ENCODE measurements around the gene ZNF460.
A peak's percentile ranks its signal among the peaks of the same experiment; 100 is the strongest.
"Not testable (repeated sequence)": the region's sequence is repeated elsewhere in the genome, so short reads cannot be mapped to it uniquely, and the experiment has no call there.

ZNF460 gene

GRCh38 chr19:57280165-57280961, at the start of gene ZNF460:
ZNF460 (plus strand) TSS chr19:57280485; CDS start chr19:57280807, 322 bp downstream.
- peak; percentile 99 for DNase-seq

DNA sequence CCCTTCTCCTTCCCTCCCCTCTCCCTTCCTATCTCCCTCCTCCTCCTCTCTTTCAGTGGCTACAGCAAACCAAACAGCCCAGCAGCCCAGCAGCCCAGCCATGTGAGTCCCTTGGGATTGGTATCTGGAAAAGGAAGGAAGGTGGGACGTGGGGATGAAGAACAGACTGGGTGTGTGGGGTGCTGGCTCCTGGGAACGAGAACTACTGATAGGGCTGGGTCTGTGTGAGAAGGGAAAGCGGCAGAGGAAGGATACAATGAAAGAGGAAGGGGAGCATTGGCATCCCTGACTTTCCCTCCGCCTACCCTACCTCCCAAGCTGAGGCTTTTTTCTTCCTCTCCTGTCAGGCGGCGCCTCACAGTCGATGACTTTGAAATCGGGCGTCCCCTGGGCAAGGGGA, 48.6 kb upstream of the ZNF460 start:
- no peak for DNase-seq

GRCh38 chr19:57233207-57233606, 47.1 kb upstream of the ZNF460 start:
- no peak for DNase-seq

- no peak for DNase-seq
Measured at GRCh38 chr19:57239982-57240310, 40.3 kb upstream of the ZNF460 start.

DNA sequence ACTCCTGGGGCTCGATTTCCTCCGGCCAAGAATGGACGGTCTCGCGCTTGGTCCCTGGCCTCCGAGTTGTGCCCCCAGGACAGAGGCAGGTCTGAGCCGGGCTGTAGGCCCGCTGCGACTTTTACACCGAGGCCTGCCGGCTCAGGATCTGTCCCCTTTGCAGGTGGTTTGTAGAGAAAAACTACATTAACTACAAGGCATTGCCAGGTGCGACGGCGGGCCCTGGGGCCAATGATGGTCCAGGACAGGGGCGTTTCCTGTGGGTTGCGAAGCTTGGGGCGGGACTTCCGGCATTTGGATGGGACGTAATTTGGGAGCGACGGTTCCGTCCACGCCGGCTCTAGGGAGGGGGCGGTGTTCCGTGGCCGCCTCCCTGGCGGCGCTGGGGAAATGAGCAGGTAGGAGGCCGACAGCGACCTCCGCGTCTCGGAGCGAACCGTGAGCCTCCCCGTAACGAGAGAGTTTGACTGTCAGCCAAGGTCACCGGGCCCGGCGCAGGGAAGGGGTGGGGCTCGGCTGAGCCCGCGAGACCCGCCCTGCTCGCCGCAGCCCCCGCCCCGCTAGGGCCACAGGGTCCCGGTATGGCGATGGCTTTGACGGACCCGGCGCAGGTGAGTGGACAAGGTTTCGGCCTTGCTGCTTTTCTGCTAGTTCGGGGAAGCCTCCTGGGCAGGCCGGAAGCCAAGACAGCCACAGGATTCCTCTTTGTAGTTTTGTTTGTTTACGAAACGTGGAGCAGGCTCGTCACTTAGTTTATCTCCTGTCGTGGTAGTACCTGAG, 39.8 kb upstream of the ZNF460 start, which contains the start of gene ZNF805:
TSS of gene ZNF805 (plus strand) at position 322 of the 780 bp plus-strand sequence. CDS start at position 582, 260 bp downstream.
- DNase-seq = peak; percentile 94

DNA sequence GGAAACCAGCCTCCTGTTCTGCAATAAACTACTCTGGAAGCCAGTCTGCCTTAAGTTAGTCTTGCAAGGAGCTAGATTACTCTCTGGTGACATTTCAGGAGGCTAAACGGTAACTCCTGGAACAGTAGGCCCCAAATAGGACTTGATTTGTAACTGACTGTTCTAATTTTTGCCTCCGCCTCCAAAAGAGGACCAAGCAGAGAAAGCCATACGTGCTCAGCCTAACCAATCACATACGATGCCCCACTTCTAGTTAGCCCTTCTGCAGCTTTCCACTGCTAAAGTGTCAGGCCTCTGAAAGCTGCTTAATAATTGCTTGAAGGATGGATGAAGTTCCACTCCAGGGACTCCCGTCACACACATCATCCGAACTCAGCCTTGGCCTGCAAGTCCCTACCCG, 39.1 kb upstream of the ZNF460 start:
- DNase-seq = no peak

GRCh38 chr19:57242821-57243220, 37.5 kb upstream of the ZNF460 start:
- no peak for DNase-seq

DNA sequence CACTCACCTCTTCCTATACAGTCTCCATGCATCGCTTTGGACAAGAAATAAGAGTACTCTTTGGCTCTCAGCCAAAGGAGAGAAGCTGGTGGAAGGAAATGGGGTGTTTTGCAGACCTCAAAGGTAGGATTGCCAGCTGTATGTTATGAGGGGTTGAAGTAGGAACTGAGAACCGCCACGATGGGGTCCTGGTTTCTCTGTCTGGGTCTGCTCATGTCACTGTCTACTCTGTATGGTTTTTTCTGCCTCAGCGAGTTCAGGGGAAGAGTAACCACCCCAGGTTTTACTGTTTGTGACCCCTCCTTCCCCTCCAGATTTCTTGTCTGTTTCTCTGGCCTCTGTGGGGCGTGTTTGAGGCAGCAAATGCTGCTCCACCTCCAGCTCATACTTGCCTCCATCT, 35.8 kb upstream of the ZNF460 start:
- no peak for DNase-seq

- no peak for DNase-seq
Measured at GRCh38 chr19:57245066-57245465, 35.2 kb upstream of the ZNF460 start.

- no peak for DNase-seq
Measured at GRCh38 chr19:57245959-57246358, 34.3 kb upstream of the ZNF460 start.

DNA sequence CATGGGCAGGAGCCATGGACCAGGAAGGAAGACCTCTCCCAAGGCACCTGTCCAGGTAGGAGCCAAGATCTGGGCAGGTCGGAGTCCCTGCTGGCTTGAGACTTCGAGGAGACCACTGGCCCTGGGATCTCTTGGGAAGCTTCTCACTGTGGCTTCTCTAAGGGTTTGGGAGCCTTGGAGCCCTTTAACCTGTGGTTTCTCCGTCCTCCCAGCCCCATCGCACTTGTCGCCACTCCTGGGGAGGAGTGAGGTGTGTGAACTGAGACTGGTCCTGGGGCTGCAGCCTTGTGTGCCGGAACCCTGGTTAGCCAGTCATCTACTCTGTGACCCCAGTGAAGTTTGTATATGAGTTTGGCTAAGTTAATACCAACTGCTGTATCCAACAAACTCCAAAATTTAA, 31.6 kb upstream of the ZNF460 start:
- no peak for DNase-seq

GRCh38 chr19:57249329-57249728, 31.0 kb upstream of the ZNF460 start:
- DNase-seq = no peak

GRCh38 chr19:57253767-57254166, 26.5 kb upstream of the ZNF460 start:
- DNase-seq = not testable (repeated sequence)

GRCh38 chr19:57262044-57262443, 18.2 kb upstream of the ZNF460 start:
- no peak for DNase-seq

GRCh38 chr19:57263244-57263741, 17.0 kb upstream of the ZNF460 start:
- no peak for DNase-seq

DNA sequence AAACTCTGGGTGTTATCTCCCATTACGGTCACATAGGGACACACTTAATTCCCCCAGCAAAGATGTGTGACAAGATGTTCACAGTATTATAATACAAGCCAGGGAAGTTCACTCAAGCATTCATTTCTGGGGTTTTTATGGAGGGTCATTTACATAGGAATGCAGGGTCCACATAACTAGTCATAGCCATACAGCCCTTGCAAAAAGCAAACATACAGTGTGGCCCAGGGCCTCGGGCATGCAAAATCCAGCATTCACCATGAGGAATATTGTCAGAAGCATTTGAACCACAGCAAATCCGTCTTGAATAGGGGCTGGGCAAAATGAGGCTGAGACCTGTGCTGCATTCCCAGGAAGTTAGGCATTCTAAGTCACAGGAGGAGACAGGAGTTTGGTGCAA, 13.0 kb upstream of the ZNF460 start:
- no peak for DNase-seq

DNA sequence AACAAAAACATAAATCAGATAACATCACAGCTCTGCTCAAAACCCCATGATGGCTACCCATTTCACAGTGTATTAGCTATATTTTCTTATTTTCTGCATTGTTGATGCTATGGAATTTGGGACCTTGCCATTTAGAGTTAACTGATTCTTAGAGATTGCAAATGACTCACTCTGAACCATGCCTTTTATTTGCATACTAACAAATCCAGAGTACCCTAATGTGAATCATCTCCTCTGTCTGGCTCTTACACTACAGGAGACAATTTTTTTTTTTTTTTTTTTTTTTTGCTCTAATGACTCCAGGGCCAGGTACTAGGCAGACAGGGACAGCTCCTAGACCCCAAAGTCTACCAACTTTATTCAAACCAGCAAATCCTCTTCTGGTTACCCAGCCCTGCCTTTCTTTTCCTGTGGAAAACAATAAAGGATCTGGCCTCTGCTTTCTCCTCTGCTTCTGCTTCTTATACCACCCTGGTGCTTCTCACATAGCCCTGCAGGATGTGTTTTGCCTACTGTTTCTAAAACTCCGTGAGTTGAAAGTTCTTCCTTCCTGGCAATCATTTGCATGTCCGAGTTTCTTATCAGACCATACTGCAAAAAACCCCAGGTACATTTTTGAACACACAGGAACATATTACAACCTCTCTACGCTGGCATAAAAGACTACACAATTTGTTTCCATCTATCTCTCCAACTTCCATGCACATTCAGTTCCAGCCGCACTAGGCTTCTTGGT, 10.6 kb upstream of the ZNF460 start:
- DNase-seq = no peak

DNA sequence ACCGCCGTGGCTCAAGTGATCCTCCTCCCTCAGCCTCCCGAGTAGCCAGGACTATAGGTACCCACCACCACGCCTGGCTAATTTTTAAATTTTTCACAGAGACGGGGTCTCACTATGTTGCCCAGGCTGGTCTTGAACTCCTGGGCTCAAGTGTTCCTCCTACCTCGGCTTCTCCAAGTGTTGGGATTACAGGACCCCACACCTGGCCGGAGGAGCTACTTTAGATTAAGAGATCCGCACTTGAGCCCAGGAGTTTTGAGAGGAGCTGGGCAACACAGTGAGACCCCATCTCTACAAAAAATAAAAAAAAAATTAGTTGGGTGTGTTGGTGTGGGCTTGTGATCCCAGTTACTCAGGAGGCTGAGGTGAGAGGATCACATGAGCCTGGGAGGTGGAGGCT, 9.0 kb upstream of the ZNF460 start:
- no peak for DNase-seq

- no peak for DNase-seq
Measured at GRCh38 chr19:57273014-57273413, 7.3 kb upstream of the ZNF460 start.

DNA sequence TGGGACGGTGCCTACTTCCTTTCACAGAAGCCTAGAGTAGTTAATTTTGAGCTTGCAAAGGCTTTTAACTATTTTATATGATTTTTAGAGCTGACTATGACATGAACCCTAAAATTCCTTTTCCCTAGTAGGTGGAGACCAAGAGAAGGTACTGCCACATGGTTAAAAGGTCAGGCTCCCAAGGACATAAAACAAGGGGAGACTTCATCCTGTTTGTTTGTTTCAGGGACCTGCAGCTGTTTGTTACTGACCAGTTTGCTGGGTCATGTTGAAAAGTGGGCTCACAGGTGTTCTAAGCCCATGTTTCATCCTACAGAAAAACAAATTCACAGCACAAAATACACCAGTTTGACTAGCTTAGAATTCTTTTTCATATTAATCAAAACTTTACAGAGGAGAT, 3.9 kb upstream of the ZNF460 start:
- DNase-seq = no peak

DNA sequence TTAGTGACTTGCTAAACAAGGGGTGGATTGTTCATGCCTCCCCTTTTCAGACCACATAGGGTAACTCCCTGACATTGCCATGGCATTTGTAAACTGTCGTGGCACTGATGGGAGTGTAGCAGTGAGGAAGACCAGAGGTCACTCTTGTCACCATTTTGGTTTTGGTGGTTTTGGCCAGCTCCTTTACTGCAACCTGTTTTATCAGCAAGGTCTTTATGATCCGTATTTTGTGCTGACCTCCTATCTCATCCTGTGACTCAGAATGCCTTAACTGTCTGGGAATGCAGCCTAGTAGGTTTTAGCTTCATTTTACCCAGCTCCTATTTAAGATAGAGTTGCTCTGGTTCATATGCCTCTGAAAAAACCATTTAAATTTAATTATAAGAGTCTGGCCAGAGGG, 1.8 kb upstream of the ZNF460 start:
- DNase-seq = not testable (repeated sequence)

GRCh38 chr19:57279418-57280164, 694 bp upstream of the ZNF460 start:
- DNase-seq = peak; percentile 97

DNA sequence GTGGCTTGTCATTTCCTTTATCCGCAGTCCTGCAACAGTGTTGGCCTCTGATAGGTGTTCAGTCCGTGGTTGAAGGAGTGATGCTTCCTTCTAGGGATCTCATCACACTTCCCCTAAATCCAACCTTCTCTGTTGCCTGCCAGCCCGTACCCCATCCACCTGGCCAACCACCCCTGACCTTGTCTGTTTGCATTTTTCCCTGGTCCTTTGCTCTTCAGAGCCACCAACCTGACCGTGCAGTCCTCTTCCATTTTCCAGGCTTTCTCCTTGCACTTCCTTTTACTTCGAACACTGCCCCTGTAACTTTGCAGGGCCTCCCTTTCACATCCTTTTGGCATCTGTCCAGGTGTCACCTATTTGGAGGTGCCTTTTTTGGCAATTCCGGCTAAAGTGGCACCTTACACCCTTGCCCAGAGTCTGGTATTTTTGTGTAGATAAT, 696 bp downstream of the ZNF460 start:
- DNase-seq = peak; percentile 31

Measured in suppressor macrophage treated with lipopolysaccharide for 4 hours (primary cell).